Effector CD8-positive, alpha-beta T cell (primary cell): Measurements from ENCODE around the gene DSCAM.

Experiments
- DNase-seq: peaks from one replicate; lab custom pipeline; 2025; lab: John Stamatoyannopoulos, UW

The DSCAM gene

GRCh38 chr21:40610345-40610744 is 236.6 kb downstream of the DSCAM start:
- no peak for DNase-seq

- DNase-seq: no peak
Observed at GRCh38 chr21:40606341-40606740, 240.6 kb downstream of the DSCAM start.

GRCh38 chr21:40605094-40605493 is 241.9 kb downstream of the DSCAM start:
- DNase-seq: no peak

- DNase-seq: no peak
Observed at GRCh38 chr21:40603774-40604173, 243.2 kb downstream of the DSCAM start.

- no peak for DNase-seq
Observed at GRCh38 chr21:40602080-40602479, 244.9 kb downstream of the DSCAM start.

- no peak for DNase-seq
Observed at GRCh38 chr21:40595806-40596205, 251.2 kb downstream of the DSCAM start.

GRCh38 chr21:40587736-40588346 is 259.1 kb downstream of the DSCAM start:
- DNase-seq: no peak

GRCh38 chr21:40586575-40586974 is 260.4 kb downstream of the DSCAM start:
- no peak for DNase-seq

- DNase-seq: no peak
Observed at GRCh38 chr21:40577285-40578043, 269.5 kb downstream of the DSCAM start.

GRCh38 chr21:40575976-40576375 is 271.0 kb downstream of the DSCAM start:
- no peak for DNase-seq

- DNase-seq: no peak
Observed at GRCh38 chr21:40569357-40569756, 277.6 kb downstream of the DSCAM start.

GRCh38 chr21:40568807-40569206 is 278.2 kb downstream of the DSCAM start:
- DNase-seq: no peak

GRCh38 chr21:40567501-40567900 is 279.5 kb downstream of the DSCAM start:
- no peak for DNase-seq

GRCh38 chr21:40566486-40566885 is 280.5 kb downstream of the DSCAM start:
- no peak for DNase-seq

GRCh38 chr21:40564318-40564717 is 282.6 kb downstream of the DSCAM start:
- no peak for DNase-seq

- DNase-seq: no peak
Observed at GRCh38 chr21:40563900-40564299, 283.1 kb downstream of the DSCAM start.

- no peak for DNase-seq
Observed at GRCh38 chr21:40562242-40563002, 284.5 kb downstream of the DSCAM start.

GRCh38 chr21:40556442-40556968 is 290.5 kb downstream of the DSCAM start:
- no peak for DNase-seq

GRCh38 chr21:40555021-40555528 is 291.9 kb downstream of the DSCAM start:
- DNase-seq: no peak

- no peak for DNase-seq
Observed at GRCh38 chr21:40553781-40554180, 293.2 kb downstream of the DSCAM start.

- DNase-seq: no peak
Observed at GRCh38 chr21:40547906-40548513, 298.9 kb downstream of the DSCAM start.

- no peak for DNase-seq
Observed at GRCh38 chr21:40546647-40547046, 300.3 kb downstream of the DSCAM start.
